Breast epithelium (tissue), 3 donors: ENCODE results near the gene HACD2.

Experiments
- POLR2AphosphoS5 ChIP-seq, 3 donors: sonication (generic); formaldehyde crosslinking; IDR thresholded peaks; one replicate each; pipeline ENCODE4 v1.6.1; 2017; ENCODE audit warnings: antibody characterized with exemption in 3 of 3
- TF ChIP-seq, protein P1 (sequence below), 3 donors: fragments of 450-650 bp; IDR thresholded peaks; one replicate each; pipeline ENCODE4 v1.5.1; 2016 to 2017; ENCODE audit warnings: antibody characterized with exemption in 3 of 3, mild to moderate bottlenecking in 3 of 3, moderate library complexity in 3 of 3

DNA sequence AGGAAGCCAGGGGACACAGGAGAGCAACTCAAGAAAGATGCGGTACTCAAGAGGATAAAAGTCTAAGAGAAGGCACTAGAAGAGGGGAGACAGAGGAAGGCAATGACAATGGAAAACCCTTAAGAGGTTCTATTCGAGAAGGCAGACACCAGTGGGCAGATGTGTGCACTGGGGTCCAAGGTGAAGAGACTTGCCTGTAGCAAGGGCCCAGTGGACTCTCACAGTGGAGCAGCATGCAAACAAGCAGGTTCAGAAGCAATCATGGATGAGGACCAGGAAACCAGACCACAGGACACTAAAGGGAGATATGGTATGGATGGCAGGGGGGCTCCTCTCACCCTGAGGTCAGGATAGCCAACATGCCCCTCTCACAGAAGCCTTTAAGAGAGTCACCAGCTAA, 138.6 kb downstream of the HACD2 start:
- TF ChIP-seq, protein P1, sequence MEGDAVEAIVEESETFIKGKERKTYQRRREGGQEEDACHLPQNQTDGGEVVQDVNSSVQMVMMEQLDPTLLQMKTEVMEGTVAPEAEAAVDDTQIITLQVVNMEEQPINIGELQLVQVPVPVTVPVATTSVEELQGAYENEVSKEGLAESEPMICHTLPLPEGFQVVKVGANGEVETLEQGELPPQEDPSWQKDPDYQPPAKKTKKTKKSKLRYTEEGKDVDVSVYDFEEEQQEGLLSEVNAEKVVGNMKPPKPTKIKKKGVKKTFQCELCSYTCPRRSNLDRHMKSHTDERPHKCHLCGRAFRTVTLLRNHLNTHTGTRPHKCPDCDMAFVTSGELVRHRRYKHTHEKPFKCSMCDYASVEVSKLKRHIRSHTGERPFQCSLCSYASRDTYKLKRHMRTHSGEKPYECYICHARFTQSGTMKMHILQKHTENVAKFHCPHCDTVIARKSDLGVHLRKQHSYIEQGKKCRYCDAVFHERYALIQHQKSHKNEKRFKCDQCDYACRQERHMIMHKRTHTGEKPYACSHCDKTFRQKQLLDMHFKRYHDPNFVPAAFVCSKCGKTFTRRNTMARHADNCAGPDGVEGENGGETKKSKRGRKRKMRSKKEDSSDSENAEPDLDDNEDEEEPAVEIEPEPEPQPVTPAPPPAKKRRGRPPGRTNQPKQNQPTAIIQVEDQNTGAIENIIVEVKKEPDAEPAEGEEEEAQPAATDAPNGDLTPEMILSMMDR (IDR thresholded peaks at IDR 0.05), result no peak
- no peak for TF ChIP-seq POLR2AphosphoS5 (IDR thresholded peaks at IDR 0.05)
